NCI-H69 (cell line): ENCODE results near the gene RUVBL2.

Experiments used
- DNase-seq: peaks from one replicate; lab custom pipeline; 2025; lab: John Stamatoyannopoulos, UW

The RUVBL2 gene

GRCh38 chr19:48989701-48990291 is 3.9 kb upstream of the RUVBL2 start:
- no peak for DNase-seq

DNA sequence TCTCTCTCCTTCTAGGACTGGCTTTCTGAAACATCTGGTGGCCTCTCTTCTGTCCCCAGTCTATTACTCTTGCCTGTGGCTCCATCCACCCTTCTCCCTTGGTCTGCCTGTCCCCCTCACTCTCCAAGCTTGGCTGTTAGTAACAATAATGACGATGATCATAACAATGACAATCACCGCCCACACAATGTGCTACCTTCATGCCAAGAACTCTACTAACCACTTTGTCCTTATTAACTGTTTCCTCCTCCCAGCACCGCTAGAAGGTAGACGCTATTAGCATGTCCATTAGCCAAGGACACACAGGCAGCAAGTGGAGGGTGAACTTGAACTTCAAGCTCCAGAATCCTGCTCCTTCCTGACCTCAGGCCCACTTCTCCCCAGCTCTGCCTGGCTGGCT is 3.3 kb upstream of the RUVBL2 start:
- no peak for DNase-seq

DNA sequence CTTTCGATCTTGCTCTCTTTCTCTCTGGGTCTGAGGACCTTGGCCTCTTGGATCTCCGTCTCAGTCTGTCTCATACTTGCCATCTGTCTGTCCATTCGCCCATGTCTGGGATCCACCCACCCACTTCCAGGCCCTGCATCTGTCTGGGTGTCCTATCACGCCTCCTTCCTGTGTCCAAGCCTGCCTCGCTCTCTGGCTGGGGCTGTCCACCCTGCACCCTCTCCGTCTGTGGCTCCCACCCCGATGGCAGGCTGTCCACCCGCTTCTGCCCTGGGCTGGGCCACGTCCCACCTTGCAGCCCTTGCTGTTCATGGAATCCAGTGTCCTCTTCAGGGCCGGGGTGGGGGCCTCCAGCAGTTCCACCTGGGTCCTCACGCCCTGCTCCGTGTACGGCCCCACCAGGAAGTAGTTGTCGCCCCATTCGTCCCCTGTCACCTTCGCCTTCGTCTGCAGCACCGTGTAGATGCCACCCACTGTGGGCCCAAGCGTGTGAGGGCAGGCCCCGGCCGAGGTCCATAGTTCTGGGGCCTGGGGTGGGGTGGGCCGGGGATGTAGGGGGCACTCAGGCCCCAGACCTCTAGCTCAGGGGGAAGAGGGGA is 2.6 kb upstream of the RUVBL2 start:
- no peak for DNase-seq

DNA sequence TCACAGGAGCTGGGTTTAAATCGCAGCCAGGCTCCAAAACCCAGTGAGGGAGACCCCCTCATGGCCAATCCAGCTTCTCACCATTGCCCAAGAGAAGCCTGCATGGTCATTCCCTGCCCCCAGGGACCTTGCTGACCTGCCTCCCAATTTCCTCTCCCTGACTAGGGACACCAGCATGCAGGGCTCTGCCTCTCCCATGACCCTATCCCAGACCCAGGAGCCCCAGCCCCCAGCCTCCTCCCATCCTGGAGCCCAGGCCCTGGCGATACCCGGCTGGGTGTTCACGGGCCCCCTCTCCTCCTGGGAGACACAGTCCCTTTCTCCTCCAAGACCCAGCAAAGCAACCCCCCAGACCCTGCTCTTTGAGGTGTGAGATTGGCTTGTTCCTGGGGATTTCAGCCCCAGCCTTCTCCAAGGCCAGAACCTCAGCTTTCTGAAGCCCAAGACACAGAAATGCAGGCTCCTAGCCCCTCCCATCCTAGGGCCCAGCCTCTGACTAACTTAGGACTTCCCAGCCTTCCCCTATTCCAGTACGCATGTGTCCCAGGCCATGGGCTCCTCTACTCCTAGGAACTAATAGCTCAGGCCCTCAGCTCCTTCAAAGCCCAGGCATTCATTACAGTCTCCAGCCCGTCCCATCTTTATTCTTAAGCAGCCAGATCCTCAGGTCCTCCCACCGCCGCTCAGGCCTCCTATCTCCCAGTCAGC is 1.7 kb upstream of the RUVBL2 start:
- DNase-seq: no peak

DNA sequence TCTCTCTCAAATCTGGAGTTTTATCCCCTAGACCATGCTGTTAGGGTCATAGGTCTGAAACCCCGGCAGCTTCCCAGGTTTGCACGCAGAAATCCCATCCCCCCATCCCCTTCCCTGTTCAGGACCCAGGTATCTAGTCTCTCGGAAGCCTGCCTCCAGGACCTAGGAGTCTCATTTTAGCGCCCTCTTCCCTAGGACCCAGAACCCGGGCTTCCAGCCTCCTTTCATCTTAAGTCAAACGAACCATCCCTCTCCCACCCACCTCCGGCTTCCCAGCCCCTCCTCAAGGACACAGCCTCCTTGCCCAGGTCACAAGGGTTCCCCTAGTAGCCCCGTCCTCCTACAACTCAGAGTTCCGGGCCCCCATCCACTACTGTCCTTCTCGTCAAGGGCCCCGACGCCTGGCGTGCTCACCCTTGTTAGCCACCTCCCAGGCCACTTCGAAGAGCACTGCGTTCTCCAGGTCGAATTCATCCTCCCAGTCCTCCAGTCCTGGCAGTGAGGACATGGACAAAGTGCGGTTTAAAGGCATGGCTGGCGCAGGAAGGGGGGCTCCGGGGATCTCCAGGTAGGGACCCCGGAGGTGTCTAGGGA is 1.0 kb upstream of the RUVBL2 start:
- DNase-seq: peak; percentile 70

GRCh38 chr19:48994035-48994386 is 324 bp downstream of the RUVBL2 start:
- peak; percentile 43 for DNase-seq

DNA sequence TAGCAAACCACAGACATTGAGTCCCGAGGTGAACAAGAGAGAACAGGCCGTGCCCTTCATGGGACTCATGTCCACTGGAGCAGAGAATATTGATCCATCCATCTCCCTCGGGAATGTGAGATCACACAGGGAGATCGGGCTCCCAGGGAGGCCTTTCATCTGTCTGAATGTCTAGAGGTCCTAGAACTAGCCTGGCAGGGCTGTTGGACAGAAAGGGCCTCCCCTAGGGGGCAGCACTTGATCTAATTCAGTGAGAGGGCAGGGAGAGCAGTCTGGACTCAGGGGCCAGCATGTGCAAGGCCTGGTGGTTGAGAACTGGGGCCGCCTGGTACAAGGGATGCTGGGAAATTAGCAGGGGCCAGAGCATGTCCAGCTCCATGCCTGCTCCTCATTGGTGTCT is 4.3 kb downstream of the RUVBL2 start:
- DNase-seq: peak; percentile 76

GRCh38 chr19:48999481-49000325 is 6.0 kb downstream of the RUVBL2 start:
- peak; percentile 53 for DNase-seq

GRCh38 chr19:49004133-49004532 is 10.4 kb downstream of the RUVBL2 start:
- DNase-seq: no peak

- no peak for DNase-seq
Observed at GRCh38 chr19:49004964-49005614, 11.4 kb downstream of the RUVBL2 start.

GRCh38 chr19:49006905-49007304 is 13.2 kb downstream of the RUVBL2 start:
- no peak for DNase-seq

DNA sequence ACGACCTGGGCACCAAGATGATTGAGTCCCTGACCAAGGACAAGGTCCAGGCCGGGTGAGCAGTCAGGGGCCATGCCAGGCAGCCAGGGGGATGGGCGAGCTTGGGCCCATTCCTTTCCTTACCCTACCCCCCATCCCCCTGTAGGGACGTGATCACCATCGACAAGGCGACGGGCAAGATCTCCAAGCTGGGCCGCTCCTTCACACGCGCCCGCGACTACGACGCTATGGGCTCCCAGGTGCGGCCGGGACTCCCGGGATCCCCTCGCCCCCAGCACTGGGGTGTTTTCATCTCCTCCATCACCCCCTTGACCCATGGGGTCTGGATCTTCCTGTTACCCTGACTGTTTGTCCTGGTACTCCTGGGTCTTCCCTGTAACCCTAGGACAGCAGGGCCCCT is 16.1 kb downstream of the RUVBL2 start:
- no peak for DNase-seq

GRCh38 chr19:49010453-49010852 is 16.8 kb downstream of the RUVBL2 start:
- no peak for DNase-seq

- DNase-seq: no peak
Observed at GRCh38 chr19:49011194-49011593, 17.5 kb downstream of the RUVBL2 start.

GRCh38 chr19:49014123-49014869 is 20.6 kb downstream of the RUVBL2 start:
- DNase-seq: no peak

GRCh38 chr19:49014870-49015255 is 21.2 kb downstream of the RUVBL2 start:
- no peak for DNase-seq

DNA sequence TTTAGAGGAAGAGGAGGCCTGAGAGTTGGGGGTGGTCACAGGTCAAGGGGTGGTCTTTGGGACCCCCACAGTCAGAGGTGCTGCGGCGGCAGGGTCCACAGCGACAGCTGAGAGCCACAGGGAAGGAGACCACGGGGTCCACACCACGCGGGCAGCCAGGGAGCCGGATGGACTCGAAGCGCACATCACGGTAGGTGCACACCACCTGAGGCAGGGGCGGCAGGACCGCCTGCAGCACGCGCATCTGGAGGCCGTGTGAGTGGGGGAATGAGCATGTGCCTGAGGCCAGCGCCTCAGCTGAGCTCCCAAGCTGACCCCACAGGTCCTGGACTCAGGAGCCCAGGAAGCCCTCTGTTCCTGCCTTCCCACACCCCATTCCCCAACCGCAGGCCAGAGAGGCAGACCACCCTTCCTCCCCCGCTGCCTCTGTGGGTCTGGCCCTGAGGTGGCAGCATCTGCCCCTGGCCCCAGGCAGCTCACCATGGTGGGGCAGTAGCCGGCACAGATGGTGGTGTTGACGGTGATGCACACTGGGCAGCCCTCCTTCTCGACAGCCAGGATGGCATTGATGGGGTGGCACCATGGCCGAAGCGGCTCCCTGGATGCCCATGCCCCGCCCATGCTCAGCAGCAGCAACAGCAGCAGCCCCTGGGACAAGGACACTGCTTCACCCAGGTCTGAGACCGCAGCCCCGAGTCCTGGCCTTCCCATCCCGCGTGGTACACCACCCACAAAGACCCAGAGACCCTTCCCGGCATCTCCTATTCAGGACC is 22.6 kb downstream of the RUVBL2 start:
- DNase-seq: no peak

GRCh38 chr19:49017041-49017665 is 23.5 kb downstream of the RUVBL2 start, which contains the start of gene LHB:
Gene LHB (minus strand): TSS chr19:49017091. CDS start chr19:49017081, 10 bp downstream.
- DNase-seq: no peak

- DNase-seq: peak; percentile 82
Observed at GRCh38 chr19:49017666-49018351, 24.1 kb downstream of the RUVBL2 start.
